Fibroblast of the conjunctiva (primary cell): Measurements from ENCODE around the gene RFWD3.
A peak's percentile ranks its signal among the peaks of the same experiment; 100 is the strongest.

Experiments
- DNase-seq: peaks from one replicate; pipeline ENCODE4 v3.0.0-alpha.2; 2010; ENCODE audit warnings: low read depth

RFWD3 gene

GRCh38 chr16:74617206-74617788, 49.4 kb downstream of the RFWD3 start:
- no peak for DNase-seq

GRCh38 chr16:74611721-74612120, 55.0 kb downstream of the RFWD3 start:
- no peak for DNase-seq

DNA sequence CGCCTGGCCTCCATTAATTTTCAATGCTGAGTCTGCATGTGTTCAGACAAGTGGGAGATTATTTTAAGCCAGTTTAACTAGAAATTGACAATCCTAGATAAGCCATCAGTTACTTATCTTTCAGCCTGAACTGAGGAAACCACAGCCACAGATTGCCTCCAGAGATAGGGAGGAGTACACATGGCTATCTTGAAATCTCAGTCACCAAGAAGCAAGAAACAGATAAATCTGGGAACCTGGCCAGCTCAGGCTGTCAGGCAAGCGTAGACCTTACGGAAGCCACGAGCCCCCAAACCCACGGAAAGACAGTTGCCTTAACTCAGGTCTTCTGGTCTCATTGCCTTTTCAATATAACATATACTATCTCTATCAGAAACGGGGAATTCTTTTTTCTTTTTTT, 57.7 kb downstream of the RFWD3 start:
- no peak for DNase-seq

- DNase-seq: no peak
These were observed 58.3 kb downstream of the RFWD3 start for GRCh38 chr16:74608381-74608780.

DNA sequence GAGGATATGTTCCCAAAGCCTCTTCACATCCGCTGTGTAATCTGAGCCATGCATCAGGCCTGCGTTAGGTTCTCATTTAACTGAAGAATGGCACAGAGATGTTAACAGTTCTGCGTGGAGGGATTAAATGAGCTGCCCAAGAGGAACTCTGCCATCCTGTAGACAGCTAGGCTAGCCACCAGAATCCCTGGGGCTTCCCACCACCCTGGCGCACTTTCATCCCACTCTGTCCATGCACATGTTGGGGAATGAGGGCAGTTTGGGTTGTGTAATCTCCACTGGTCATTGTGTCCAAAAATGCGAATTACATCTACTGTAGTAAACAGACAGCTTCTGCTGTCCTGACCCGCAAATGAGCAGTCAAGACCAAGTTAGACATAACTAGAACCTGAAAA, 58.7 kb downstream of the RFWD3 start:
- no peak for DNase-seq

DNA sequence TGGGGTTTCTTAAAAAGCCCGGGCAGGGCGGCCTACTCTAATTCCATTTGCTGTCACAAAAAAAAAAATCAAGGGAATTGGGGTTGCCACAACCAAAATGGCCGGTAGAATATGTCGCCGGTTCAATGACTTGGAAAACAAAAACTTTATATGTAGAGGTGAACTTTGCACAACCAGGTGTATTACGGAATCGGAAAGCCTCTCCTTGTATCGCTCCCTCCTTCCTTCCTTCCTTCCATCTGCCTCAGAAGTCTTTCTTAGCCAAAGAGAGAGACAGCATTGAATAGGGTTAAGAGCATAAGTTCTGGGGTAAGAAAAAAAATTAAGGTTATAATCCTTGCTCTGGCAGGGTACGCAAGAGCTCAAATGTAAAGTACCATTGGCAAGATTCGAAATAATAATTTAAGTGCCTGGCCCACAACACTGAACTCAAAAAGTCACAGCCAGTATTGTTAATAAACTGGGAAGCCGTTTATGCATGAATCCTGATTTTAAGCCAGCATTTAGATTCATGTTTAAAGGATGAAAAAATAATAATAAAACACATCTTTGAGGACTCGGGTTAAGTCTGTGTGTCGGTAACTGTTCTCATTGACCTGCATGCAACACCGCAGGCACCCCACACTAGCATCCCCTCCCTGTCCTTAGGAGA, 59.2 kb downstream of the RFWD3 start:
- DNase-seq: no peak

DNA sequence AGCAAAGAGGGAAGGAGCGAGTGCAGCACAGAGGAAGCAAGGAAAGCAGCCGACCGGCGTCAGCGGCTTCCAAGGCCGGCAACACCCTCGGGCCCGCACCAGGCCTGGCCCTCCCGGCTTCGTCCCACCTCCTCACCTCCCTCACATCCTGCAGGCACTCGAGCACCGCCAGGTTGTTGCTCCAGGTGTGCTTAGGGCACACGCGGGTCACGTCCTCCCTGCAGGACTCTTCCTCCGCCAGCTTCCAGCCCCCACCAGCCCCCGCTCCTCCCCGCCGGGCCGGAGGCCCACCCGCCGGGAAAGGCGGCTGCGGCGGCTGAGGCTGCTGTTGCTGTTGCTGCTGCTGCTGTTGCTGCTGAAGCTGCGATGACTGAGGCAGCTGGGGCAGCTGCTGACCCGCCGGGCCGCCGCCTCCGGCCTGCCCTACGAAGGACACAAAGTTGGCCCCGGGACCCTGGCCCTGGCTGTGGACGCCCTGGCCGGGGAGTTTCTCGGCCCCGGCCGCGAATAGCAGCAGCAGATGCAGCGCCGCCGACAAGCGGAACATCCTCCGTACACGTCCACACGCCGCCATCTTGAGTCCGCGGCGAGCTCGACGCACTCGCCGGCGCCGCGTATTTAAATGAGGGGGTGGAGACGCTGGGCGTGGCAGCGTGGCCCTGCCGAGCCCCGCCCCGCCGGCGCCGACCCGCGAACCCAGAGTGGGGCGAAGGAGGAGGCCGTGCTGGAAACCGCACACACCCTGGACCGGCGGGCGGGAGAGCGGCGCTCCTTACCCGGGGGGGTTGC, 60.0 kb downstream of the RFWD3 start, which contains the start of gene GLG1:
Gene GLG1 (minus strand): TSS at position 594 of the 789 bp plus-strand sequence. CDS start 20 bp downstream, at position 574.
- peak; percentile 83 for DNase-seq

- no peak for DNase-seq
These were observed 60.7 kb downstream of the RFWD3 start for GRCh38 chr16:74605746-74606520.

- DNase-seq: no peak
These were observed 61.3 kb downstream of the RFWD3 start for GRCh38 chr16:74605332-74605731.

GRCh38 chr16:74603848-74604247, 62.8 kb downstream of the RFWD3 start:
- no peak for DNase-seq

GRCh38 chr16:74601126-74601871, 65.4 kb downstream of the RFWD3 start:
- DNase-seq: no peak

- DNase-seq: no peak
These were observed 70.1 kb downstream of the RFWD3 start for GRCh38 chr16:74596586-74596985.

DNA sequence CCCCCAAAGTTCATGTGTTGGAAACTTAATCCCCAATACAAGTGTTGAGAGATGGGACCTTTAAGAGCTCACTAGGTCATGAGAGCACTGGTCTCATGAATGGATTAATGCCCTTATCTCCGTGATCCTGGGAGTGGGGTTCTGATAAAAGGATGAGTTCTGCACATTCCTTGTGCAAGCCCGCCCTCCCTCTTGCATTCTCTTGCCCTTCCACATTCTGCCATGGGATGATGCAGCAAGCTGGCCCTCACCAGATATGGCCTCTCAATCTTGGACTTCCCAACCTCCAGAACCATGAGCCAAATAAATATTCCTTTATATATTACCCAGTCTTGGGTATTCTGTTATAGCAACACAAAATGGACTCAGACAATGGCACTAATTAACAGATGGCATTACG, 73.8 kb downstream of the RFWD3 start:
- DNase-seq: no peak

DNA sequence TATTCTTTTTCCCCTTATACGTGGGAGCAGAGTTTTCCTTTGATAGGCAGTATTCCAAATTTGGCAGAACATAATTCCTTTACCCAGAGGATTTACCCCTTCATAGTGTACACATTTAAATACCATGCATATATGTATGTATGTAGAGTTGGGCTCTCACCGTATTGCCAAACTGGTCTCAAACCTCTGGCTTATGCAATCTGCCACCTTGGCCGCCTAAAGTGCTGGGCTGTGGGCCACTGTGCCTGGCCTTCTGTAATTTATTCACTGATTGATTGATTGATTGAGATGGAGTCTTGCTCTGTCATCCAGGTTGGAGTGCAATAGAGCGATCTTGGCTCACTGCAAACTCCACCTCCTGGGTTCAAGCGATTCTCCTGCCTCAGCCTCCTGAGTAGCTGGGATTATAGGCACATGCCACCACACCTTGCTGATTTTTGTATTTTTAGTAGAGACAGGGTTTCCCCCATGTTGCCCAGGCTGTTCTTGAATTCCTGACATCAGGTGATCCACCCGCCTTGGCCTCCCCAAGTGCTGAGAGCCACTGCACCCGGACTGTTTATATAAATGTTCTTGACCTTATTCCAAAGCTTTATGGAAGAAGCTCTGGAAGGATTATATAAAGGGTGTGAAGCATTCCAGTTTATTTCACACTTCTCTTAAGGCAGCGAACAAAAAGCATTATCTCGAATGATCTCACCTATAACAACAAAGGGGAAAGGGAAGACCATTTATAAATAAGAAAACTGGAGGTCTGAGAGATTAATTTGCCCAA, 74.6 kb downstream of the RFWD3 start:
- no peak for DNase-seq

DNA sequence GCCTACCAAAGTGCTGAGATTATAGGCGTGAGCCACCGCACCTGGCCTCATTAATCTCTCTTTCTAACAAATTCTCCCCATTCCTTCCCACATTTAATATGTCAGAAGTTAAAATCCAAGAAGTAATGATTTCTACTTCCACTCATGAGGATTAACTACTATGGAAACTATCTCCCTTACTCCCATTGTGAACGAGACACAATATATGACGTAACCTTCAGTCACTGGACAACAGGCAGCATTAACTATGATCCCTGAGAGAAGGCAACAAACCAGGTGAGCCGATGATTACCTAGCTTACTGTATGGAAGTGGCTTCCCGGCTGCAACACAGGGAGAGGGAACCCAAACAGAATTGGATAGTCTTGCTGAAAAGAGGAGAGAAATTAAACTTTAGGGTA, 79.7 kb downstream of the RFWD3 start:
- no peak for DNase-seq

- no peak for DNase-seq
These were observed 80.7 kb downstream of the RFWD3 start for GRCh38 chr16:74585846-74586443.

- DNase-seq: no peak
These were observed 82.6 kb downstream of the RFWD3 start for GRCh38 chr16:74583926-74584666.

- DNase-seq: no peak
These were observed 83.7 kb downstream of the RFWD3 start for GRCh38 chr16:74582970-74583369.

- no peak for DNase-seq
These were observed 85.8 kb downstream of the RFWD3 start for GRCh38 chr16:74580833-74581232.

DNA sequence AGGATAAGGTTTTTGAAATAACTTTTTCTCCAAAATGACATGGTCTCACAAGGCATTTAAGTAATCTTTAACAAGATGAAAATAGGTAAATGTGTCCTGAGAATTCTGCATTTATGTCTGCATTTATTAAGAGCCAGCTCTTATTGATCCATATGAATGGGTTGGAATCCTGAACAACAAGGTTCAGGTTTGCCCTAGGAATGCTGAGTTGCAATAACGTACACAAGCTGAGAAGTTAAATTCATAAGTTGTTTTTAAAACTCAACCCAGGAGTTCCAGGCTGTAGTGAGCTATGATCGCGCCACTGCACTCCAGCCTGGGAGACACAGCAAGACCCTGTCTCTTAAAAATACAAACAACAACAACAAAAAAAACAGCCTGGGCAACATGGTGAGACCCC, 87.8 kb downstream of the RFWD3 start:
- DNase-seq: no peak
